ENCODE measurements around the gene PITPNM1.

The PITPNM1 gene

GRCh38 chr11:67463186-67463585 lies 42.0 kb downstream of the PITPNM1 start:
- no peak for DNase-seq

- no peak for DNase-seq
Measured at GRCh38 chr11:67458266-67458665, 46.9 kb downstream of the PITPNM1 start.

GRCh38 chr11:67457453-67457852 lies 47.7 kb downstream of the PITPNM1 start:
- DNase-seq, result no peak

- no peak for DNase-seq
Measured at GRCh38 chr11:67456068-67456705, 49.0 kb downstream of the PITPNM1 start.

- no peak for DNase-seq
Measured at GRCh38 chr11:67455054-67455453, 50.1 kb downstream of the PITPNM1 start, which contains the start of gene CABP4. Gene CABP4 (plus strand): TSS chr11:67455354. CDS start chr11:67455424, 70 bp downstream.

- no peak for DNase-seq
Measured at GRCh38 chr11:67453816-67454732, 51.1 kb downstream of the PITPNM1 start.

- no peak for DNase-seq
Measured at GRCh38 chr11:67452141-67452952, 52.8 kb downstream of the PITPNM1 start, which contains the start of gene GPR152. Gene GPR152 (minus strand): TSS chr11:67452729. CDS start chr11:67452724, 5 bp downstream.

GRCh38 chr11:67451658-67451976 lies 53.5 kb downstream of the PITPNM1 start:
- no peak for DNase-seq

- DNase-seq, result no peak
Measured at GRCh38 chr11:67450796-67451657, 54.1 kb downstream of the PITPNM1 start.

- peak; percentile 65 for DNase-seq
Measured at GRCh38 chr11:67449116-67449844, 55.9 kb downstream of the PITPNM1 start.

- DNase-seq, result no peak
Measured at GRCh38 chr11:67448220-67448609, 56.9 kb downstream of the PITPNM1 start.

GRCh38 chr11:67445515-67445914 lies 59.6 kb downstream of the PITPNM1 start:
- no peak for DNase-seq

GRCh38 chr11:67442504-67443404 lies 62.4 kb downstream of the PITPNM1 start:
- no peak for DNase-seq
